GM23338 (cell line): ENCODE data around the gene TMEM225B. TPM values are rescaled to one million over a fixed set of nuclear protein-coding genes. Genes with fewer than 3 reads are reported as not detected.

ENCODE experiments used
- ATAC-seq: fragments of 200-7000 bp; cut with Tn5 transposase; 3 replicates; pipeline ENCODE4 v1.9.1; 2020
- DNase-seq: peaks from one replicate; pipeline ENCODE4 v3.0.0-alpha.2; 2015; ENCODE audit warnings: low spot score
- H2AFZ ChIP-seq: fragments of 200-600 bp; sonication (generic); 2 replicates; pipeline ENCODE4 v1.8.0; 2016; ENCODE audit warnings: antibody characterized with exemption, mild to moderate bottlenecking, moderate library complexity
- H3F3A ChIP-seq: fragments of 200-600 bp; sonication (generic); replicated peaks from 2 replicates; pipeline ENCODE4 v1.8.0; 2017; ENCODE audit warnings: antibody characterized with exemption, mixed run types, low read depth
- H3K27ac ChIP-seq: fragments of 200-600 bp; sonication (generic); 2 replicates; pipeline ENCODE4 v1.6.1; 2016; ENCODE audit warnings: low read depth
- H3K27me3 ChIP-seq: fragments of 200-600 bp; sonication (generic); 2 replicates; pipeline ENCODE4 v1.8.0; 2016; ENCODE audit warnings: mild to moderate bottlenecking, mixed run types, moderate library complexity; ENCODE audit not compliant: insufficient read depth
- H3K36me3 ChIP-seq: fragments of 200-600 bp; sonication (generic); 2 replicates; pipeline ENCODE4 v1.8.0; 2016; ENCODE audit warnings: mild to moderate bottlenecking; ENCODE audit not compliant: insufficient read depth
- H3K4me1 ChIP-seq: fragments of 200-600 bp; sonication (generic); 2 replicates; pipeline ENCODE4 v1.8.0; 2016; ENCODE audit warnings: mild to moderate bottlenecking, moderate library complexity; ENCODE audit not compliant: insufficient read depth
- H3K4me2 ChIP-seq: fragments of 200-600 bp; sonication (generic); 2 replicates; pipeline ENCODE4 v1.7.1; 2017; ENCODE audit warnings: mixed run types
- H3K4me3 ChIP-seq: fragments of 200-600 bp; sonication (generic); 2 replicates; pipeline ENCODE4 v1.6.1; 2016; ENCODE audit warnings: mixed run types
- H3K79me2 ChIP-seq: fragments of 200-600 bp; sonication (generic); replicated peaks from 2 replicates; pipeline ENCODE4 v1.8.0; 2017; ENCODE audit warnings: mild to moderate bottlenecking; ENCODE audit not compliant: insufficient read depth
- H3K9me2 ChIP-seq: fragments of 200-600 bp; sonication (generic); 2 replicates; pipeline ENCODE4 v1.8.0; 2017; ENCODE audit not compliant: insufficient read depth
- H4K20me1 ChIP-seq: fragments of 200-600 bp; sonication (generic); replicated peaks from 2 replicates; pipeline ENCODE4 v1.8.0; 2017; ENCODE audit warnings: mild to moderate bottlenecking; ENCODE audit not compliant: insufficient read depth
- H3K27ac Mint-ChIP-seq: 2 replicates; pipeline ENCODE4 v1.8.0; 2020; ENCODE audit warnings: inconsistent platforms, mild to moderate bottlenecking, moderate library complexity, mixed read lengths
- H3K27me3 Mint-ChIP-seq: 3 replicates; pipeline ENCODE4 v1.8.0; 2022; ENCODE audit warnings: low read depth, mild to moderate bottlenecking, moderate library complexity, mixed read lengths, inconsistent platforms; ENCODE audit not compliant: insufficient read depth, poor library complexity
- H3K36me3 Mint-ChIP-seq: 3 replicates; pipeline ENCODE4 v1.8.0; 2021; ENCODE audit warnings: low read depth, mild to moderate bottlenecking, inconsistent platforms, moderate library complexity, mixed read lengths
- H3K4me1 Mint-ChIP-seq: 3 replicates; pipeline ENCODE4 v1.8.0; 2020; ENCODE audit warnings: mild to moderate bottlenecking, inconsistent platforms, mixed read lengths
- H3K4me3 Mint-ChIP-seq: 3 replicates; pipeline ENCODE4 v1.8.0; 2021; ENCODE audit warnings: moderate library complexity, mild to moderate bottlenecking, inconsistent platforms, mixed read lengths
- H3K9me3 Mint-ChIP-seq: 3 replicates; pipeline ENCODE4 v1.8.0; 2020; ENCODE audit warnings: moderate library complexity, mild to moderate bottlenecking, inconsistent platforms, mixed read lengths
- CREB1 ChIP-seq: fragments of 250-450 bp; sonication (Bioruptor Pico); IDR thresholded peaks from 2 replicates; pipeline ENCODE4 v1.5.0; 2020; ENCODE audit warnings: low read depth, mild to moderate bottlenecking, moderate library complexity
- EZH2 ChIP-seq: fragments of 200-600 bp; sonication (generic); IDR thresholded peaks from one replicate; pipeline ENCODE4 v1.8.0; 2017; ENCODE audit warnings: antibody characterized with exemption, mild to moderate bottlenecking, low read depth; ENCODE audit not compliant: unreplicated experiment
- EZH2phosphoT487 ChIP-seq: fragments of 200-600 bp; sonication (generic); IDR thresholded peaks from one replicate; pipeline ENCODE4 v1.8.1; 2018; ENCODE audit warnings: antibody characterized with exemption; ENCODE audit not compliant: unreplicated experiment
- JUNB ChIP-seq: IDR thresholded peaks from one replicate; pipeline ENCODE4 v1.6.1; 2016; ENCODE audit warnings: antibody characterized with exemption; ENCODE audit not compliant: unreplicated experiment
- NANOG ChIP-seq: IDR thresholded peaks from 2 replicates; pipeline ENCODE4 v1.6.1; 2016; ENCODE audit warnings: antibody characterized with exemption, borderline replicate concordance
- POLR2AphosphoS5 ChIP-seq: IDR thresholded peaks from 2 replicates; pipeline ENCODE4 v1.6.1; 2016; ENCODE audit warnings: antibody characterized with exemption, low read depth
- STAT1 ChIP-seq: IDR thresholded peaks from one replicate; pipeline ENCODE4 v1.6.1; 2016; ENCODE audit warnings: antibody characterized with exemption; ENCODE audit not compliant: unreplicated experiment
- ZNF114 ChIP-seq: fragments of 250-450 bp; sonication (Bioruptor Pico); IDR thresholded peaks from 2 replicates; pipeline ENCODE4 v1.5.0; 2020; ENCODE audit warnings: mild to moderate bottlenecking, moderate library complexity
- ZNF331 ChIP-seq: fragments of 250-450 bp; sonication (Bioruptor Pico); IDR thresholded peaks from 2 replicates; pipeline ENCODE4 v1.5.0; 2020; ENCODE audit warnings: low read depth, mild to moderate bottlenecking, moderate library complexity
- polyA plus RNA-seq: library from polyadenylated mRNA; unstranded; fragments of >200 nt; fragmentation: Nextera tagmentation; extraction: Ambion mirVana; gene quantifications from 2 replicates; pipeline ENCODE4 v1.2.1, GENCODE V29; 2016
- total RNA-seq: library from RNA; depleted of rRNA; stranded (reverse); fragments of >200 nt; shearing (Covaris generic); gene quantifications from 2 replicates; pipeline ENCODE4 v1.2.3, GENCODE V29; 2014
- TF ChIP-seq, protein P1 (sequence below): IDR thresholded peaks from 2 replicates; pipeline ENCODE4 v1.6.1; 2016; ENCODE audit warnings: antibody characterized with exemption
- TF ChIP-seq, protein P2 (sequence below): fragments of 250-450 bp; sonication (Bioruptor Pico); IDR thresholded peaks from 2 replicates; pipeline ENCODE4 v1.5.0; 2020; ENCODE audit warnings: mild to moderate bottlenecking, moderate library complexity
- TF ChIP-seq, protein P3 (sequence below), 2 experiments: fragments of 200-600 bp in 1 of 2; sonication (generic) in 1 of 2; conservative IDR thresholded peaks; 2 replicates each; pipeline versions ENCODE4 v1.5.1 to v1.6.1; 2016 to 2017; ENCODE audit warnings: antibody characterized with exemption in 2 of 2, low read depth in 2 of 2, mild to moderate bottlenecking in 2 of 2, moderate library complexity in 1 of 2
- TF ChIP-seq, protein P4 (sequence below): IDR thresholded peaks from one replicate; pipeline ENCODE4 v1.6.1; 2018; ENCODE audit warnings: antibody characterized with exemption; ENCODE audit not compliant: unreplicated experiment

TMEM225B gene
- total and polyA plus RNA-seq, 2 experiments from 2014 or later, result 0.45 TPM; not detected in 1

- Mint-ChIP-seq H3K27me3 (peaks cover 3% of the 10 kb centered on the region), H3K4me3 (no peak overlapping the region), H3K9me3 (no peaks in the 10 kb centered on the region), H3K27ac (no peak overlapping the region), H3K36me3 (no peaks in the 10 kb centered on the region; the same call in 2 of the 3 replicates), H3K4me1 (no peaks in the 10 kb centered on the region)
- Histone ChIP-seq H2AFZ (no peak overlapping the region), H3K9me2 (no peaks in the 10 kb centered on the region), H3K4me3 (no peak overlapping the region), H3K27me3 (no peaks in the 10 kb centered on the region), H4K20me1 (no peaks in the 10 kb centered on the region), H3K4me2 (no peak overlapping the region), H3F3A (no peaks in the 10 kb centered on the region), H3K36me3 (no peaks in the 10 kb centered on the region), H3K79me2 (no peaks in the 10 kb centered on the region), H3K4me1 (no peaks in the 10 kb centered on the region), H3K27ac (no peak overlapping the region)
- no peak for ATAC-seq
- DNase-seq, result no peak
- TF ChIP-seq CREB1 (CRISPR knock-in tag) (no peak), NANOG (no peak), EZH2 (no peak), ZNF331 (no peak), ZNF114 (CRISPR knock-in tag) (no peak), JUNB (no peak), POLR2AphosphoS5 (no peak), STAT1 (no peak), EZH2phosphoT487 (no peak)
- TF ChIP-seq, protein P1, sequence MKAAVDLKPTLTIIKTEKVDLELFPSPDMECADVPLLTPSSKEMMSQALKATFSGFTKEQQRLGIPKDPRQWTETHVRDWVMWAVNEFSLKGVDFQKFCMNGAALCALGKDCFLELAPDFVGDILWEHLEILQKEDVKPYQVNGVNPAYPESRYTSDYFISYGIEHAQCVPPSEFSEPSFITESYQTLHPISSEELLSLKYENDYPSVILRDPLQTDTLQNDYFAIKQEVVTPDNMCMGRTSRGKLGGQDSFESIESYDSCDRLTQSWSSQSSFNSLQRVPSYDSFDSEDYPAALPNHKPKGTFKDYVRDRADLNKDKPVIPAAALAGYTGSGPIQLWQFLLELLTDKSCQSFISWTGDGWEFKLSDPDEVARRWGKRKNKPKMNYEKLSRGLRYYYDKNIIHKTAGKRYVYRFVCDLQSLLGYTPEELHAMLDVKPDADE, result no peak
- TF ChIP-seq, protein P2, sequence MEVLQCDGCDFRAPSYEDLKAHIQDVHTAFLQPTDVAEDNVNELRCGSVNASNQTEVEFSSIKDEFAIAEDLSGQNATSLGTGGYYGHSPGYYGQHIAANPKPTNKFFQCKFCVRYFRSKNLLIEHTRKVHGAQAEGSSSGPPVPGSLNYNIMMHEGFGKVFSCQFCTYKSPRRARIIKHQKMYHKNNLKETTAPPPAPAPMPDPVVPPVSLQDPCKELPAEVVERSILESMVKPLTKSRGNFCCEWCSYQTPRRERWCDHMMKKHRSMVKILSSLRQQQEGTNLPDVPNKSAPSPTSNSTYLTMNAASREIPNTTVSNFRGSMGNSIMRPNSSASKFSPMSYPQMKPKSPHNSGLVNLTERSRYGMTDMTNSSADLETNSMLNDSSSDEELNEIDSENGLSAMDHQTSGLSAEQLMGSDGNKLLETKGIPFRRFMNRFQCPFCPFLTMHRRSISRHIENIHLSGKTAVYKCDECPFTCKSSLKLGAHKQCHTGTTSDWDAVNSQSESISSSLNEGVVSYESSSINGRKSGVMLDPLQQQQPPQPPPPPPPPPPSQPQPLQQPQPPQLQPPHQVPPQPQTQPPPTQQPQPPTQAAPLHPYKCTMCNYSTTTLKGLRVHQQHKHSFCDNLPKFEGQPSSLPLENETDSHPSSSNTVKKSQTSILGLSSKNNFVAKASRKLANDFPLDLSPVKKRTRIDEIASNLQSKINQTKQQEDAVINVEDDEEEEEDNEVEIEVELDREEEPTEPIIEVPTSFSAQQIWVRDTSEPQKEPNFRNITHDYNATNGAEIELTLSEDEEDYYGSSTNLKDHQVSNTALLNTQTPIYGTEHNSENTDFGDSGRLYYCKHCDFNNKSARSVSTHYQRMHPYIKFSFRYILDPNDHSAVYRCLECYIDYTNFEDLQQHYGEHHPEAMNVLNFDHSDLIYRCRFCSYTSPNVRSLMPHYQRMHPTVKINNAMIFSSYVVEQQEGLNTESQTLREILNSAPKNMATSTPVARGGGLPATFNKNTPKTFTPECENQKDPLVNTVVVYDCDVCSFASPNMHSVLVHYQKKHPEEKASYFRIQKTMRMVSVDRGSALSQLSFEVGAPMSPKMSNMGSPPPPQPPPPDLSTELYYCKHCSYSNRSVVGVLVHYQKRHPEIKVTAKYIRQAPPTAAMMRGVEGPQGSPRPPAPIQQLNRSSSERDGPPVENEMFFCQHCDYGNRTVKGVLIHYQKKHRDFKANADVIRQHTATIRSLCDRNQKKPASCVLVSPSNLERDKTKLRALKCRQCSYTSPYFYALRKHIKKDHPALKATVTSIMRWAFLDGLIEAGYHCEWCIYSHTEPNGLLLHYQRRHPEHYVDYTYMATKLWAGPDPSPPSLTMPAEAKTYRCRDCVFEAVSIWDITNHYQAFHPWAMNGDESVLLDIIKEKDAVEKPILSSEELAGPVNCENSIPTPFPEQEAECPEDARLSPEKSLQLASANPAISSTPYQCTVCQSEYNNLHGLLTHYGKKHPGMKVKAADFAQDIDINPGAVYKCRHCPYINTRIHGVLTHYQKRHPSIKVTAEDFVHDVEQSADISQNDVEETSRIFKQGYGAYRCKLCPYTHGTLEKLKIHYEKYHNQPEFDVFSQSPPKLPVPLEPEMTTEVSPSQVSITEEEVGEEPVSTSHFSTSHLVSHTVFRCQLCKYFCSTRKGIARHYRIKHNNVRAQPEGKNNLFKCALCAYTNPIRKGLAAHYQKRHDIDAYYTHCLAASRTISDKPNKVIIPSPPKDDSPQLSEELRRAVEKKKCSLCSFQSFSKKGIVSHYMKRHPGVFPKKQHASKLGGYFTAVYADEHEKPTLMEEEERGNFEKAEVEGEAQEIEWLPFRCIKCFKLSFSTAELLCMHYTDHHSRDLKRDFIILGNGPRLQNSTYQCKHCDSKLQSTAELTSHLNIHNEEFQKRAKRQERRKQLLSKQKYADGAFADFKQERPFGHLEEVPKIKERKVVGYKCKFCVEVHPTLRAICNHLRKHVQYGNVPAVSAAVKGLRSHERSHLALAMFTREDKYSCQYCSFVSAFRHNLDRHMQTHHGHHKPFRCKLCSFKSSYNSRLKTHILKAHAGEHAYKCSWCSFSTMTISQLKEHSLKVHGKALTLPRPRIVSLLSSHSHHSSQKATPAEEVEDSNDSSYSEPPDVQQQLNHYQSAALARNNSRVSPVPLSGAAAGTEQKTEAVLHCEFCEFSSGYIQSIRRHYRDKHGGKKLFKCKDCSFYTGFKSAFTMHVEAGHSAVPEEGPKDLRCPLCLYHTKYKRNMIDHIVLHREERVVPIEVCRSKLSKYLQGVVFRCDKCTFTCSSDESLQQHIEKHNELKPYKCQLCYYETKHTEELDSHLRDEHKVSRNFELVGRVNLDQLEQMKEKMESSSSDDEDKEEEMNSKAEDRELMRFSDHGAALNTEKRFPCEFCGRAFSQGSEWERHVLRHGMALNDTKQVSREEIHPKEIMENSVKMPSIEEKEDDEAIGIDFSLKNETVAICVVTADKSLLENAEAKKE (CRISPR knock-in tag), result no peak
- TF ChIP-seq, protein P3, sequence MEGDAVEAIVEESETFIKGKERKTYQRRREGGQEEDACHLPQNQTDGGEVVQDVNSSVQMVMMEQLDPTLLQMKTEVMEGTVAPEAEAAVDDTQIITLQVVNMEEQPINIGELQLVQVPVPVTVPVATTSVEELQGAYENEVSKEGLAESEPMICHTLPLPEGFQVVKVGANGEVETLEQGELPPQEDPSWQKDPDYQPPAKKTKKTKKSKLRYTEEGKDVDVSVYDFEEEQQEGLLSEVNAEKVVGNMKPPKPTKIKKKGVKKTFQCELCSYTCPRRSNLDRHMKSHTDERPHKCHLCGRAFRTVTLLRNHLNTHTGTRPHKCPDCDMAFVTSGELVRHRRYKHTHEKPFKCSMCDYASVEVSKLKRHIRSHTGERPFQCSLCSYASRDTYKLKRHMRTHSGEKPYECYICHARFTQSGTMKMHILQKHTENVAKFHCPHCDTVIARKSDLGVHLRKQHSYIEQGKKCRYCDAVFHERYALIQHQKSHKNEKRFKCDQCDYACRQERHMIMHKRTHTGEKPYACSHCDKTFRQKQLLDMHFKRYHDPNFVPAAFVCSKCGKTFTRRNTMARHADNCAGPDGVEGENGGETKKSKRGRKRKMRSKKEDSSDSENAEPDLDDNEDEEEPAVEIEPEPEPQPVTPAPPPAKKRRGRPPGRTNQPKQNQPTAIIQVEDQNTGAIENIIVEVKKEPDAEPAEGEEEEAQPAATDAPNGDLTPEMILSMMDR (conservative IDR thresholded peaks at IDR 0.05; ENCODE audit: low read depth in 2 of 2), result no peak
- TF ChIP-seq, protein P4, sequence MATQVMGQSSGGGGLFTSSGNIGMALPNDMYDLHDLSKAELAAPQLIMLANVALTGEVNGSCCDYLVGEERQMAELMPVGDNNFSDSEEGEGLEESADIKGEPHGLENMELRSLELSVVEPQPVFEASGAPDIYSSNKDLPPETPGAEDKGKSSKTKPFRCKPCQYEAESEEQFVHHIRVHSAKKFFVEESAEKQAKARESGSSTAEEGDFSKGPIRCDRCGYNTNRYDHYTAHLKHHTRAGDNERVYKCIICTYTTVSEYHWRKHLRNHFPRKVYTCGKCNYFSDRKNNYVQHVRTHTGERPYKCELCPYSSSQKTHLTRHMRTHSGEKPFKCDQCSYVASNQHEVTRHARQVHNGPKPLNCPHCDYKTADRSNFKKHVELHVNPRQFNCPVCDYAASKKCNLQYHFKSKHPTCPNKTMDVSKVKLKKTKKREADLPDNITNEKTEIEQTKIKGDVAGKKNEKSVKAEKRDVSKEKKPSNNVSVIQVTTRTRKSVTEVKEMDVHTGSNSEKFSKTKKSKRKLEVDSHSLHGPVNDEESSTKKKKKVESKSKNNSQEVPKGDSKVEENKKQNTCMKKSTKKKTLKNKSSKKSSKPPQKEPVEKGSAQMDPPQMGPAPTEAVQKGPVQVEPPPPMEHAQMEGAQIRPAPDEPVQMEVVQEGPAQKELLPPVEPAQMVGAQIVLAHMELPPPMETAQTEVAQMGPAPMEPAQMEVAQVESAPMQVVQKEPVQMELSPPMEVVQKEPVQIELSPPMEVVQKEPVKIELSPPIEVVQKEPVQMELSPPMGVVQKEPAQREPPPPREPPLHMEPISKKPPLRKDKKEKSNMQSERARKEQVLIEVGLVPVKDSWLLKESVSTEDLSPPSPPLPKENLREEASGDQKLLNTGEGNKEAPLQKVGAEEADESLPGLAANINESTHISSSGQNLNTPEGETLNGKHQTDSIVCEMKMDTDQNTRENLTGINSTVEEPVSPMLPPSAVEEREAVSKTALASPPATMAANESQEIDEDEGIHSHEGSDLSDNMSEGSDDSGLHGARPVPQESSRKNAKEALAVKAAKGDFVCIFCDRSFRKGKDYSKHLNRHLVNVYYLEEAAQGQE, result no peak
Measured at GRCh38 chr7:99605527-99605926, 7.5 kb downstream of the TMEM225B start.
